ENCODE measurements around the gene XKR7.

- TF ChIP-seq SMAD1 (IDR thresholded peaks at IDR 0.05; ENCODE audit: low read depth, partially characterized antibody): no peak
- TF ChIP-seq CTCF (IDR thresholded peaks at IDR 0.05 in 2 of 3, conservative IDR thresholded peaks at IDR 0.05 in 1 of 3; ENCODE audit: control insufficient read depth in 2 of 3, extremely low read depth in 1 of 3, insufficient read depth in 1 of 3, low read depth in 3 of 3, low read length in 3 of 3): no peak
- no peak for TF ChIP-seq USF1 (IDR thresholded peaks at IDR 0.05; ENCODE audit: borderline replicate concordance, extremely low read length, insufficient read depth, low read depth, low read length)
- TF ChIP-seq ATF2 (IDR thresholded peaks at IDR 0.05; ENCODE audit: low read length): no peak
- no peak for TF ChIP-seq POLR2A (IDR thresholded peaks at IDR 0.05; ENCODE audit: low read depth, low read length)
- no peak for TF ChIP-seq REST (IDR thresholded peaks at IDR 0.05; ENCODE audit: low read depth, low read length)
- no peak for TF ChIP-seq EZH2 (IDR thresholded peaks at IDR 0.05; ENCODE audit: borderline replicate concordance, control insufficient read depth, low read depth, low read length)
- TF ChIP-seq RCOR1 (conservative IDR thresholded peaks at IDR 0.05; ENCODE audit: low read depth, low read length): no peak
- no peak for TF ChIP-seq HCFC1 (IDR thresholded peaks at IDR 0.05; ENCODE audit: low read length)
- TF ChIP-seq NBN (IDR thresholded peaks at IDR 0.05): no peak
- TF ChIP-seq MTA3 (IDR thresholded peaks at IDR 0.05; ENCODE audit: borderline replicate concordance, low read length): no peak
Observed at GRCh38 chr20:31945785-31946184, 22.2 kb upstream of the XKR7 start.

Data from GM12878 (cell line).